GM12872 (cell line): Measurements from ENCODE around the gene TGFB1.

ENCODE experiments used
- CTCF ChIP-seq: IDR thresholded peaks from 3 replicates; pipeline ENCODE4 v1.5.1; 2011; ENCODE audit warnings: low read depth, mild to moderate bottlenecking, low read length, moderate library complexity; ENCODE audit not compliant: insufficient read depth

Gene TGFB1

GRCh38 chr19:41300555-41300954 lies 53.2 kb downstream of the TGFB1 start:
- TF ChIP-seq CTCF, result no peak

- TF ChIP-seq CTCF, result no peak
These were observed 54.0 kb downstream of the TGFB1 start for GRCh38 chr19:41299755-41300089.

GRCh38 chr19:41299046-41299754 lies 54.5 kb downstream of the TGFB1 start:
- TF ChIP-seq CTCF, result no peak

- TF ChIP-seq CTCF, result no peak
These were observed 55.3 kb downstream of the TGFB1 start for GRCh38 chr19:41298348-41298964.

GRCh38 chr19:41297628-41298347 lies 55.9 kb downstream of the TGFB1 start:
- TF ChIP-seq CTCF, result peak; percentile 35; the same call in 2 of the 3 replicates

GRCh38 chr19:41296433-41296871 lies 57.3 kb downstream of the TGFB1 start:
- TF ChIP-seq CTCF, result no peak

GRCh38 chr19:41295499-41295898 lies 58.2 kb downstream of the TGFB1 start:
- TF ChIP-seq CTCF, result no peak
